CD4-positive, alpha-beta T cell treated with Interleukin-4 for 4 hours (primary cell): Measurements from ENCODE around the gene RERE.
"Not testable (repeated sequence)": the region's sequence is repeated elsewhere in the genome, so short reads cannot be mapped to it uniquely, and the experiment has no call there.

Experiments used
- DNase-seq: peaks from one replicate; pipeline ENCODE4 v3.0.0-alpha.2; 2020

The RERE gene

DNA sequence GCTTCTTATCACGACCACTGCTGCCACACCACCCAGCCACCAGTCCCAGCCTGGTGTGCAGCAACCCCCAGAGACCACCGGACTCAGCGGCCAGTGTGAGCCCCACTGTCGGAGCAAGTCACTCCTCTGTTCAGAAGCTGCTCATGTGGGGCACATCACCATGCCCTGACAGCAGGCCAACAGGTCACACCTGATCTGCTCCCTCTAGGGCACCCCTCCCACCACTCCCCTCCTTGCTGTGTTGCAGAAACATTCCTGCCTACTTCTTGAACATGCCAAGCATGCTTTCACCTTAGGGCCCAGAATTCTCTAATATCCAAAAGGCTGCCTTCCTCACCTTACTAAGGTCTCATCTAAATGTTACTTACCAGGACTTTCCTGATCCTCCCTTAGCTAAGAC lies 353.1 kb downstream of the RERE start:
- DNase-seq = no peak

DNA sequence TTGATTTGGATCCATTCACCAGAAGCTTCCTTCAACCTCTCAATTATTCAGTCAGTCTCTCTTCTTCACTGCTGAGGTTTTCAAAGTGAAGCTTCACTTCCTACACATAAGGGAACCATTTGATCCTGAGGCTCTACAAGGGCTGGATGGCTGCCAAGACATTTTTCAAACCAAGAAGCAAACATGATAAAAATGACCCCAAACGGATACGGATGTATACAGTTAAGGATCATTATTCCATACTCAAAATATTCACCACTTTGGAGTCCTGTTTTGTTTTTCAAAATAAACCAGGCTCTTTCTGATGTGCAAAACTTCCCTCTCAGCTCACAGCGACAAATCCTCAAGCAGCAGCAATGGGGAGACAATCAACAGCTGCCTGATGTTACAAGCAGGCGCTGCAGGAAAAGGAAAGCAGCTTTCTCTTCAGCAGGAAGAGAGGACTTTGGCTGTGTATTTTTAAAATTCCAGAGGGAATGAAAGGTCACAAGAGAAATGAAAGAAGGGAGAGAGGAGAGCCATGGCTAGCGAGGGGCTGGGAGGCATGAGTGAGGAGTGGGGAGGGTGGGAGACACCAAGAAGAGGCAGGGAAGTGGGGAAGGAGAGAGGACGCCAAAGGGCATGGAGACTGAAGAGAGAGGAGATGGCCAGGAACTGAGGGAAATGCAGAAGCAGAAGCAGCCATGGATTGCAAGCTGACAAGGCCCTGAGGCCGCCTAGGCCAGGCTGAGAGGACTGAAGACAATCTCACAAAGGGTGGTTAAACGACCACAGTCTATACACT lies 354.1 kb downstream of the RERE start:
- DNase-seq = no peak

DNA sequence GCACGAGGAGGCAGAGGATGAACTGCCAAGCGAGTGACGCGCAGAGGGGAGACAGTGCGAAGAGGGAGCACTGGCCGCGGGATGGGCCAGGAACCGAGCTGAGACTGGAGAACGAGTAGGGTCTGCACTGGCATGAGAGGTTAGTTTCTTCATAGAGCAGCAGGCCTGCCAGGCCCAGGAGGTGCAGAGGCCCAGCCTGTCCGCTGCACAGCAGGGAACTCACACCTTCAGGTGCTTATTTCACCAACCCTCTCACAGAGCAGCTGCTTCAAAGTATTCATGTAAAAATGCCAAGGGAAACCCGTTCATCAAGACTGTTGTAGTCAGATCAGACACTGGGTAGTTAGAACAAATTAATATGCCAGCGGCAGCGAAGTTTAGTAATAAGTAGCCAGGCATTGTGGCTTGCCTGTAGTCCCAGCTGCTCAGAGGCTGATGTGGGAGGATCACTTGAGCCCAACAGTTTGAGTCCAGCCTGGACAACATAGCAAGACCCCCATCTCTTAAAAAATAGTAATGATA lies 355.0 kb downstream of the RERE start:
- DNase-seq = no peak

DNA sequence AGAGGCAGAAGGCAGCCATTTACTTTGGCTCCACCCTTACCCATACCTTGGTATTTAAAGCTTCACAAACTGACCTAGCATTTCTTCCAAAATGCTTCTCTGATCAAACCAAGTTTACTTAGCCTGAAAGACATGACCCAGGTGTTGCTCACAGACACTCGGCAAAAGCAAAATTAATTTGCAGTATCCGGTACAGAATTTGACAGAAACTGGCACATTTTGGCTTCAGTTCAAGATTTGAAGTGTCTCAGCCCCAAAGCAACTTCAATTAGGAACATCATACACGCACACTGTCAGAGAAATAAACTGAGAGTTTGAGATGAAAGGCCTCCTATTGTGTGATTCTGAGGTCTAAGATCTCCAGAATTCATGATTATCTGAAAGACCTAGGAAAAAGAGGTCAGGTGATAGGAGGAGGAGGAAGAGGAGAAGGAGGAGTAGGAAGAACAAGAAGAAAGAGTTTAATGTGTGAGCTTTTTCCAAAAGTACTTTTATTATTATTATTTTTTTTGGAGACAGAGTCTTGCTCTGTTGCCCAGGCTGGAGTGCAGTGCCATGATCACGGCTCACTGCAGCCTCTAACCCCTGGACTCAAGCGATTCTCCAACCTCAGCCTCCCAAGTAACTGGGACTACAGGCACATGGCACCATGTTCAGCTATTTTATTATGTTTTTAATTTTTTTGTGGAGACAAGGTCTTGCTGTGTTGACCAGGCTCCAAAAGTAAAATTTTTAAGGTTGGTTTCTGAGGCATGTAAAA lies 355.9 kb downstream of the RERE start:
- no peak for DNase-seq

DNA sequence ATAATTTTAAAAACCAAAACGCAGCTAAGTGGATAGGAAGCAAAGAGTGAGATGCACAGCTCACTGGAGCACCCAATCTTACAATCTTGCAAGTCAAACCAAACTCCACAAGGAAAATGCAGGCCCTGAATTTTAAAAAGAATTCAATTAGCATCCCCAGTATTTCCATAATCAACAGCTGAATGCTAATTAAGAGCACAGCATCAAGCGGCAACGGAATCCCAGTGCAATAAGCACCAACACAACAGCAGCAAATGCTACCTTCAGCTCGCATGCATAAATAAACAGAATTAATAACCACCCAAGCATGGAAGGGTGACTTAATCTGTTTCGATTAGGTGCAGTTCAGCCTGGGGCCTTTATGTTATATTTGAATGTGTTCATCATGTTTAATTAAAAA lies 356.7 kb downstream of the RERE start:
- DNase-seq = no peak

DNA sequence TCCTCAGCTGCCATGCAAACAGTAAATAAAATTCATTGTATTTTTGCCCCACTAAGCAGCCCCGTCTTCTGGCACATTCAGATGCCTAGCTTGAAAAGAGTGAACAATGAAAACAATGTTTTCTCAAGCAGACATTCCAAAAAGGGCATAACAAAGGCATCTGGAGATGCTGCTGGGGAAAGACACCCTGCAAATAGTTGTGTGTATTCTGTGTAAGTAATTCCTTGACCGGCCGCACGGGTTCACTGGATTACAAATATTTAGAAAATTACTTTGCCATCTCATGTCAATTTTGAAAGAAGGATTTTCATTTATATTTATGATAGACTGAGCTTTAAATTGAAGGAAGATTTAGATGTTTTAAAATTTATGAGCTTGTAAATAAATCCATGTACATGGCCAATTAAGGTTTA lies 357.3 kb downstream of the RERE start:
- DNase-seq = no peak

DNA sequence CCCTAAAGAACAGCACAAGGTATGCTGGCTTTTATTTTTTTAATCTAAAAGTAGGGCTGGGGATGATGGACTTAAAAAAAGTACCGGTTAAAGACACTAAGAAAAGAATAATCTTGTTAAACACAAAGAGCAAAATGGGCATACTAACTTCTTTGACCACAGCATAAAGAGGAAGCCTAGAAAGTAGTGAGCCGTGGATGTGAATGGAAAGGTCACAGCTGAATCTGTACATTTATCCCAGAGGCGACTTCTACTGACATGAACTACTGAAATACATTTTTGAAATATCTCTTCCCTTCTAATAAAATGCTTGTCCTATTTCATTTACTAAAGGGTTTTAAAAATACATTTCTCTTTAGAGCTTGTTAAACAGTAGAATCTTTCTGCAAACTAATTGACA lies 358.8 kb downstream of the RERE start:
- DNase-seq = no peak

DNA sequence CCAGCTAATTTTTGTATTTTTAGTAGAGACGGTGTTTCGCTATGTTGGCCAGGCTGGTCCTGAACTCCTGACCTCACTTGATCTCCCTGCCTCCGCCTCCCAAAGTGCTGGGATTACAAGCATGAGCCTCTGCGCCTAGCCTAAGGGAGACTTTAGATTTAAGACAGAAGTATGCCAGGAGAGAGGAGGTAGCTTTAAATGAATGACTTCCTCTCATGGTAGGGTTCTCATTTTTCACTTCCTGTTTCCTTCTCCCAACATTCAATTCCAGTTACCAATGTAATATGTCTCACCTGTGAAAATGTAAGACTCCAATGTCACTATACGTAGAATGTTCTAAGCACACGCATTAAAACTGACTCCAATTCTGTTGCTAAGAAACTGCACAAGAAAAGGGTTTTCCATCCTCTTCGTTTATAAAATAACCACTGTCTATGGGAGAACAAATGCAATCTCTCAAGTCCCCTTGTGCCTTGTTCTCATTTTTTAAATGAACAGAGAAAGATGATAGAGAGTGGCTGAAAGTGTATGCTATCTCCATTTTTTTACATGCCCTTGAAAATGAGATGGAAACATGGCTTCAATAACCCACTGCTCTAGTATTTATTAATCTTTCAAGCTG lies 359.6 kb downstream of the RERE start:
- DNase-seq = no peak

DNA sequence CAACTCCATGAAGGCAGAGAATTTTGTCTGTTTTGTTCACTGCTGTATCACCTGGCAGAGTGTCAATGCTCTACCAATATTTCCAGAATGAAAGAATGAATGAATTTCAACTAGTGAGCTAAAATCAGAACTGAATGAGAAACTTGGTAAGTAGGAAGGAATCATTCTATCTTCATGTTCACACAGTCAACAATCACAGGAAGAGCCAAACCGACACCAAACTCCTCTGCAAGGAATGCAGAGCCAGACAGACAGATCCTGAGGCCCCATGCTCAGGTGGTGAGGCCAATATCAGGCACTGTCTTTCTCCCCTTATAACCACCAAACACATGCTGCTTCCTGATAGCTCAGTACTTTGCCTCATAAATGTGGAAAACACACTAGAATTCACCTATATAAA lies 360.4 kb downstream of the RERE start:
- no peak for DNase-seq

DNA sequence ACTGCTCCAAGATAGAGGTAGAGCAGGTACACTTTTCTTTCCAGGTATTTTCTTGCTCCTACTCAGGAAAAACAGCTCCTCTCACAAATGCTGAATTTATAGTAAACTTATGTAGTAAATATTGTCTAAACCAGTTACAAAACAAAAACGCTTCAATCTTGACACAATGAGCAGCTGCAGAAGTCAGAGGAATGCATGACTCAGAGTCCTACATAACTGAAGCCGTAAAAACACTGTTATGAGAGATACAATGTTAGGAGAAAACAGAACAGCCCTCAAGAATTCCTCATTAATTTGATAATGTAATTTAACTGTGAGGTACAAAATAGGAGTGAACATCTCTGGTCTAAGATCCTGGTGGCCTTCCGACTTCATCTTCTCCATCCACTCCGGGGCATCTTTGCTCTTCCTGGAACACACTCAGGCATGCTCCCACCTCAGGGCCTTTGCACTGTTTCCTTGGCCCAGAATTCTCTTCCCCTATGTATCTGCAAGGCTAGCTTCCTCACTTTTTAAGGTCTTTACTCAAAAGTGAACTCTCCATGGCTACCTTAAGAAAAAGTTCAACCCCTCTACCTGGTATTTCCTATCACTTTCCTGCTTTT lies 361.0 kb downstream of the RERE start:
- DNase-seq = no peak

DNA sequence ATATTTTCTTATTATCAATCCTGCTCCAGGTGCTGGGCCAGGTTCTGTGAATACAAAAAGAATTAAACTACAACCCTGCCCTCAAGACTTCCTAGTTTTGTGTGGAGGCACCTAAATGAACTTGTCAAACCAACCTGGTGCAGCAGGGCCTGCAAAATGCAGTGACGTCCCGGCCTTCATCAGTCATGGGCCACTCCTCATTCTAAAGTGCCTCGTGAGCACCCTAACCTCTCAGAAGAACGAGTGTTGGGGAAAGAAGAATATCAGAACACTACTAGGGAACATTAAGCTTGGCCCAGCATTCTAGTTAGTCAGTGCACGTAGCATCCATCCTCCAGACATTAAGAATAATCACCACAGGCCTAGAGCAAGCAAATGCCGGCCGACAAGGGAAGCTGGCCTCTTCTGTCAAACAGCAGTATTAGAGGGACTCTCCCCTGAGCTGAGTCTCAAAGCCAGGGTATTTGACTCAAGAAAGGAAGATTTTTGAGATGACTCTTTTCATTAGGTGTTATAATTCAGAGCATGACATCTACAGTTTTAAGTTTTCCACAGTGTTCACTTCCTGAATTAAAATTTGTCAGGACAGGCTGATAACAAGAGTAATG lies 361.6 kb downstream of the RERE start:
- no peak for DNase-seq

DNA sequence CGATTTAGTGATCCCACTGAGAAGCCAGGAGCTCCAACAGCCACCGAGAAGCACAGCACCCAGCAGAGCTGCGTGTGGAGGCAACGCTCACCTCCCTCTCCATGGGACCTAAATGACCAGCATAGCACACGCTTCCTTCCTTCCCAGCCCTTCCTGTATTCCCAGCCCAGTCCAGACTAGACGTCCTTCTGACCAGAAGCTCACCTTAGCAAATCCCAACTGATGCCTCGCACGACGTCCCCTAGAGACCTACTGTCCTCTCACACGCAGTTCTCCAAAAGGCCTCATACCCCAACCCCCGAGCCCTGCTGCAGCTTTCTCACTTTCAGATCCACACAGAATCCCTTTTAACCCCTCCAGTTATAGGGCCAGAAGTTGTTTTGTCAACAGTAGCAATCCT lies 367.1 kb downstream of the RERE start:
- DNase-seq = no peak

DNA sequence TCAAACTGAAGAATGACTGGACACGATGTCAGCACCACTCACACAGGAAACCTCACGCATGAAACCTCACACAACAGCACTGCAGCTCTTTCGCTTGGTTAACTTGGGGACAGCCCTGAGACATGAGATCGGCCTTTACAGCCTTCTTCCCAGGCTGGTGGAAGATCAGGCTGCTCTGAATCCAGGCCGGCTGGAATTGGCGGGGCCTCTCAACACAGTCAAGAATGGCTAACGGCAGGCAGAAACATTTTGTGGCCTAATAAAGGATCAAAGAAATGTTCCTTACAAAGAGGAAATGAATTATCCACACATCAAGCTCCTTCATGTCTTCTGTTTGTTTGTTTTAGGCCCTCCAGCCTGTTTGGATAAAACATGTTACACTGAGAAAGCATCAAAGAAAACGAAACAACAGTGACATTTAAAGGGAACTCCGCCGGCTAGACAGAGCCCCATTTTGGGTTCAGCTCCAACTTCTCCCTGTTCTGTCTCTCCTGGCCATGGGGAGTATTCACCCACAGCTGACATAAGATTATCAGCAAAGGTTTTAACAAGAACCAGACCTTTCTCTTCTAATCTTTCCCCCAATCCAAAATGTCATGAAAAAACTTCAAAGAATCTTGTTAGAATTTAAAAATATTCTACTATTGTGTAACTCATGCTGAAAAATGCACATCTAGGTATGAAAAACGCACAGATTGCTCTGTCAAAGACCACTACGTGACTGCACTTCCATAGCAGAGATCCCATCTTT lies 368.4 kb downstream of the RERE start:
- DNase-seq = no peak

DNA sequence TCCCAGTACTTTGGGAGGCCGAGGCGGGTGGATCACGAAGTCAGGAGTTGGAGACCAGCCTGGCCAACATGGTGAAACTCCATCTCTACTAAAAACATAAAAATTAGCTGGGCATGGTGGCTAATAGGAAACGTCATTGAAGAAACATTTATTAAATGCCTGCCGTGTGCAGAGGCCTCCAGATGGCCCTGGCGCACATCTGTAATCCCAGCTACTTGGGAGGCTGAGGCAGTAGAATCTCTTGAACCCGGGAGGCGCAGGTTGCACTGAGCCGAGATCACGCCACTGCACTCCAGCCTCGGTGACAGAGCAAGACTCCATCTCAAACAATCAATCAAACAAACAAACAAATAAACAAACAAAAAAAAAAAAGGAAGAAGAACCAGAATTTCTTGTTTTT lies 368.9 kb downstream of the RERE start:
- DNase-seq = not testable (repeated sequence)

DNA sequence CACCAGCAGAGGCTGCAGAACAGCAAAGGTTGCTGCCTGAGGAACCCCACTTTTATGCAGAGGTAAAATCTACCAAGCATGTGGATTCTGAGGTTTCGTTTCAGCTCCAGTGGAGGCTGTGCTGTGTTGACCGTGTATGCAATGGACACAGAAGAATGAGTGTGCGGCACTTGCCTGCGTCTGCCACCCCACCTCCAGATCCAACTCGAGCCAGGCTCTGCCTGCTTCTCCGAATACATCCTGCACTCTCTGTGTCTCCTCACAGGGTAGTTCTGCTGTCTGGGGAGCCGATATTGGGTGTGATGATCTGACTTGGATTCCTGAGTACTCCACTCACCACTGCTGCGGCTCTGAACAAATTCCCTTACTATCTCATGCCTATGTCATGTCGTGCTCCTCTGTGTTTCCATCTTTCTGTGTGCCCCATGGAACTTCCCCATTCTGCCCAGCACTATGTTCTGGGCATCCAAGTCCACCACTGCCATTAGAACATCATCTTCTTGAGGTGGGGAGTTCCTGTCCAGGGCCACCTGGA lies 369.8 kb downstream of the RERE start:
- no peak for DNase-seq

DNA sequence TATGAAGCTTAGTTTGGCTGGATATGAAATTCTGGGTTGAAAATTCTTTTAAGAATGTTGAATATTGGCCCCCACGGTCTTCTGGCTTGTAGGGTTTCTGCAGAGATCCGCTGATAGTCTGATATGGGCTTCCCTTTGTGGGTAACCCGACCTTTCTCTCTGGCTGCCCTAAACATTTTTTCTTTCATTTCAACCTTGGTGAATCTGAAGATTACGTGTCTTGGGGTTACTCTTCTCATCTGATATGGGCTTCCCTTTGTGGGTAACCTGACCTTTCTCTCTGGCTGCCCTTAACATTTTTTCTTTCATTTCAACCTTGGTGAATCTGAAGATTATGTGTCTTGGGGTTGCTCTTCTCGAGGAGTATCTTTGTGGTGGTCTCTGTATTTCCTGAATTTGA lies 371.3 kb downstream of the RERE start:
- DNase-seq = not testable (repeated sequence)

DNA sequence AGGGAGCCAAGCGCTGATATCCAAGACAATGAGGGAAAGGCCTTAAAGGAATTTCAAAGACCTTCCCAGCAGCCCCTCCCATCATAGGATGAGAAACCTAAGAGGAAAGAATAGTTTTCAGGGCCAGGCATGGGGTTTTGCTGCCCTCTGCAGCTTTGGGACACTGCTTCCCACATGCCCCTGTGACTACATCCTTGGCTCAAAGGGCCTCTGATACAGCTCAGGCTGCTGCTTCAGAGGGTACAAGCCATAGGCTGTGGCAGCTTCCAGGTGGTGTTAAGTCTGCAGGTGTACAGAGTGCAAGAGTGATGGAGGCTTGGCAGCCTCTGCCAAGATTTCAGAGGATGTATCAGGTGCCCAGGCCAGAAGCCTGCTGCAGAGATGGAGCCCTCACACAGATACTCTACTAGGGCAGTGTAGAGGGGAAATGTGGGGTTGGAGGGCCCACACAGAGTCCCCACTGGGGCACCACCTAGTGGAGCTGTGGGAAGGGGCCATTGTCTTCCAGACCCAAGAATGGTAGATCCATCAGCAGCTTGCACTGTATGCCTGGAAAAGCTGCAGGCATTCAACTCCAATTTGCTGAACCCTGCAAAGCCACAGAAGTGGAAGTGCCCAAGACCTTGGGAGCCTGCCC lies 373.8 kb downstream of the RERE start:
- DNase-seq = no peak

DNA sequence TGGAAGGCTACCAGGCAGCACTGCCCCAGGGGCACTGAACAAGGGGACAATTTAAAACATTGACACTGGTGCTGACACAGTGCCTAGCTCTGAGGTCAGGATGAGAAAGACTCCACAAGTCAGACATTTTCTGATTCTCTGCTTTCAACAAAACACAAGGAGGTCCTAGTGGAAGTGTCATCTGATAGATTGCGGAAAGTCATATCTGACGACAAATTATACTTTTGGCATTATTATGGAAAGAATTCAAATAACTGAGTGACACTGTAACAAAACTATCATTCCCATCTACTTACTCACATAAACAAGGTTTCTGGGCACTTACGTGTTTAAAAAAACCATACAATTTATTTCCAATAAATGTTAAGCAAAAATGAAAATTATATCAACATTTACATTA lies 376.0 kb downstream of the RERE start:
- DNase-seq = no peak

DNA sequence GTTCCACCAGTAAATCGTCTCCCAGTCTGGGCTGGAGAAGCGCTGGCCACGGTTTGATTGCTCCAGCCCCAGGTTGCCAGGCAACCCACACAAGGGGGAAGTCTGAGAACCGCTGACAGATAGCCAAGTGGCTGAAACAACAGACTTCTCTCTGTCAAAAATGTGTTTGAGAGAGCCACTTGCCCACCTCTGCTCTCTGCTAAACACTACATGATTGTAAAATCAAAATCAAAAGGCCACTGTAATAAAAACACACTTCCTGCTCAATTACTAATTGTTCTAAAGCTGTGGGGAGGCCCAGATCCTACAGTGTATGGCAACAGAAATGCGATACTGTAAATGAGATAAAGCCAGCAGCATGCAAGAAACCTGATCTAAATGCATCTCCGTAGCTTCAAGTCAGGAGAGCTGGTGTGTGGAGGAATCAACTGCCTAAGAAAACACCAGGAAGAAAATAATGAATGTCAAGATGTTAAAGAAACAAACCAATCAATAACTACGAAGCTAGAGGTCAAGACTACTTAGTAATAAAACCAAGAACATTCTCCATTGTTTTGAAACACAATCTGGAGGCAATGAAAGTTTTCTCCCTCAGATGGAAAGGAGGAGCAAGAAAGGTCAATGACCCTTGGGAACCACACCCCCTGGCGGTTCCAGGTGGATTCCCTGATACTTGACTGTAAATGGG lies 378.3 kb downstream of the RERE start:
- DNase-seq = no peak

DNA sequence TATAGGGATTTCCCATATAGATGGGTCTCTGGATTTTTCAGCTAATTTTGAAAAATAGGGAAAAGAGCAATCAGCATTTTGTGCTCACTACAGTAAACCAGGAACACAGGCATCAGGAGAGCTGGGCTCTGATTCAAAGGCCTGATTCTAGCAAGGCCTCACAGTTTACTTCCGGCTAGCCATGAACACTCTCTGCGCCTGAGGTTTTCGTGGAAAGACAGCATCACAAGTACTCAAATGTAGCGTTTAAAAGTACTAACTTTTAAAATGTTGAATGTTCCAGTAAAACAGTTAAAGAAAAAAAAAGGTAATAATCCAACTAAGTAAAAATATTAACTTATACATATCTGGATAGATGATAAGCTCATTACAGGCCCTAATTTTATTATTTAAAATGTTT lies 379.0 kb downstream of the RERE start:
- no peak for DNase-seq

DNA sequence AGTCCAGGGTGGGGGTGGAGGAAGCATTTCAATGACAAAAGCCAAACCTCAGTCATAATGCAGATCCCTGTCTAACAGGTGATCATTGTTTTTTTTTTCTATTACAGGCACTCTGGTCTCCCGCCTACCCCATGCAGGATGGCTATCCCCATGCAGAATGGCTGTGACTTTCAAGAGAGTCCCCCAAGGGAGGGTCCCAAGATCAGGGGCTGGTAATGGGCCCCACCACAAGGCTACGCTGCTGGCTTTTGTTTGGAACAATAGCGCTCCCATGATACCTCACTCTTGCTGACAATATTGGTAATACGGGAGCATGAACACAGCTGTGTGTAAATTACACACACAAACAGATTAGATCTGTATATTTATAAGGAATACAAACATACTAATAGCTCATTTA lies 380.1 kb downstream of the RERE start:
- DNase-seq = no peak
